ENCODE data around the gene WNT2B.

The WNT2B gene

DNA sequence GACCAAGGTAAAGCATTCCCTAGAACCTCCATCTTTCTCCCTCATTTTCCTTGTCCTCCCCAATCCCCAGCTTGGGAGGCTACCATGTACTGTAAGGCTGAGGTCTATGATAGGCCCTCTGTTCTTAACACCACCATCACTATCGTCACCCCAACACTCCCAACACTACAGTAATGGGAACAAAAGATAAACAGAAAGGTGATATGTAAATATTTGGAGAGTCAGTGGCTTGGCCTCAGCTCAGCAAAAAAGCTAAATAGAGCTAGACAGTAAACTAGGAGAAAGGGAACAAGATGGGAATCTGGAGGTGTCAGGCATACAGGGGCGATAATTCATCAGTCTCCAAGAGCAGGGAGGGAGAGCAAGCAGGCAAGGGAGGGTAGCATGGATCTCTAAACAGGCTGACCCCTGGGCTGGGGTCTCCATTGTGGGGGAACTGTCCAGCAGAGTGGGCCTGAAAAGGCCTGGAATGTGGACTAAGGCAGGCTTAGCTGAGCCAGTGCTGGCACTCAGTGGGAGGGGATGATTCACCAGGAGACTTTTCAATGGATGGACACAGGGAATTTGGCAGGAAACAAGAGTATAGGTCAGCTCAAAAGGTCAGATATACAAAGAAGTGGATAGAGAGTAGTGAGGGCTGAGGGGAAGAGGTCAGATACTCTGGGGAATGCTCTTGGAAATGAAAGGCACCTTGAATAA lies 6.7 kb downstream of the WNT2B start:
- DNase-seq (ENCODE audit: low read depth), result no peak
- H3K4me3 ChIP-seq (ENCODE audit: low read length), result no peak overlapping the region
- TF ChIP-seq, protein P1, sequence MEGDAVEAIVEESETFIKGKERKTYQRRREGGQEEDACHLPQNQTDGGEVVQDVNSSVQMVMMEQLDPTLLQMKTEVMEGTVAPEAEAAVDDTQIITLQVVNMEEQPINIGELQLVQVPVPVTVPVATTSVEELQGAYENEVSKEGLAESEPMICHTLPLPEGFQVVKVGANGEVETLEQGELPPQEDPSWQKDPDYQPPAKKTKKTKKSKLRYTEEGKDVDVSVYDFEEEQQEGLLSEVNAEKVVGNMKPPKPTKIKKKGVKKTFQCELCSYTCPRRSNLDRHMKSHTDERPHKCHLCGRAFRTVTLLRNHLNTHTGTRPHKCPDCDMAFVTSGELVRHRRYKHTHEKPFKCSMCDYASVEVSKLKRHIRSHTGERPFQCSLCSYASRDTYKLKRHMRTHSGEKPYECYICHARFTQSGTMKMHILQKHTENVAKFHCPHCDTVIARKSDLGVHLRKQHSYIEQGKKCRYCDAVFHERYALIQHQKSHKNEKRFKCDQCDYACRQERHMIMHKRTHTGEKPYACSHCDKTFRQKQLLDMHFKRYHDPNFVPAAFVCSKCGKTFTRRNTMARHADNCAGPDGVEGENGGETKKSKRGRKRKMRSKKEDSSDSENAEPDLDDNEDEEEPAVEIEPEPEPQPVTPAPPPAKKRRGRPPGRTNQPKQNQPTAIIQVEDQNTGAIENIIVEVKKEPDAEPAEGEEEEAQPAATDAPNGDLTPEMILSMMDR (IDR thresholded peaks at IDR 0.05; ENCODE audit: insufficient read depth, low read depth, low read length, missing control alignments), result no peak

DNA sequence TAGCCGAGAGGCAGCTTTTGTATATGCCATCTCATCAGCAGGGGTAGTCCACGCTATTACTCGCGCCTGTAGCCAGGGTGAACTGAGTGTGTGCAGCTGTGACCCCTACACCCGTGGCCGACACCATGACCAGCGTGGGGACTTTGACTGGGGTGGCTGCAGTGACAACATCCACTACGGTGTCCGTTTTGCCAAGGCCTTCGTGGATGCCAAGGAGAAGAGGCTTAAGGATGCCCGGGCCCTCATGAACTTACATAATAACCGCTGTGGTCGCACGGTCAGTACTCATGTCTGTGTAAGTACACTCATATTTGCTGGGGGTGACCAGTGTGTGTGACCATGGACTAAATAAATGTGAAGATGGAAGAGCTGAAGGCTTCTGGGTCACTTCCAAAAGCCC lies 7.4 kb downstream of the WNT2B start:
- no peak for DNase-seq (ENCODE audit: low read depth)
- no peak overlapping the region for H3K4me3 ChIP-seq (ENCODE audit: low read length)
- TF ChIP-seq, protein P1 (IDR thresholded peaks at IDR 0.05; ENCODE audit: insufficient read depth, low read depth, low read length, missing control alignments), result no peak

DNA sequence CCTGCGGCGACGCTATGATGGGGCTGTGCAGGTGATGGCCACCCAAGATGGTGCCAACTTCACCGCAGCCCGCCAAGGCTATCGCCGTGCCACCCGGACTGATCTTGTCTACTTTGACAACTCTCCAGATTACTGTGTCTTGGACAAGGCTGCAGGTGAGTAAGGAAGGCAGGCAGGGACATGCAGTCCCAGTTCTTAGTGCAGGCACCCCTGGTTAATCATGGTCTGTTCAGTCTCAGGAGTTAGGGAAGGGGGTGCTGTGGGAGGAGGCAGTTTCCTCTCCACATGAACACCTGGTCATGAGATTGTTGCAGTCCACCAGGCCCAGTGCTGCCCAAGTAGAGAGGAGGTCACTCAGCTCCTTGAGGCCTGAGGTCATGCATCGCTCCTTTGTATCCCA lies 8.5 kb downstream of the WNT2B start:
- TF ChIP-seq, protein P1 (IDR thresholded peaks at IDR 0.05; ENCODE audit: insufficient read depth, low read depth, low read length, missing control alignments), result no peak
- DNase-seq (ENCODE audit: low read depth), result peak; percentile 92
- no peak overlapping the region for H3K4me3 ChIP-seq (ENCODE audit: low read length)

DNA sequence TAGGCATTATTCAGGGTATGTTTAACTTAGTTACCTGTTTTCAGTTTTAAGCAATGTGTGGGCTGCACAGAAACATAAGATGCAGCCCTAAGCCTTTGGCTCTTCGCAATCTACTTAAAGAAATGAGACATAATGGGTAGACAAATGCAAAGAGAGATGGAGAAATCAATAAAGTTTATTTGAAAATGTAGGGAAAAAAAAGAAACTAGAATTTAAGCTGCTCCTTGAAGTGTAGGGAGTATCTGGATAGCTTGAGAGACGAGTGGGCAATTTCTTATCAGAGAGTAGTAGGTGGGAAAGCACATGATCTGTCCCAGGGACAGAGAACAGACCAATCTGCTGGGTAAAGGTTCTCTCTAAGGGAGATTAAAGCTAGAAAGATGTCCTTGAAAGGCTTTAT lies 8.9 kb downstream of the WNT2B start:
- no peak for DNase-seq (ENCODE audit: low read depth)
- TF ChIP-seq, protein P1 (IDR thresholded peaks at IDR 0.05; ENCODE audit: insufficient read depth, low read depth, low read length, missing control alignments), result no peak
- H3K4me3 ChIP-seq (ENCODE audit: low read length), result no peak overlapping the region

DNA sequence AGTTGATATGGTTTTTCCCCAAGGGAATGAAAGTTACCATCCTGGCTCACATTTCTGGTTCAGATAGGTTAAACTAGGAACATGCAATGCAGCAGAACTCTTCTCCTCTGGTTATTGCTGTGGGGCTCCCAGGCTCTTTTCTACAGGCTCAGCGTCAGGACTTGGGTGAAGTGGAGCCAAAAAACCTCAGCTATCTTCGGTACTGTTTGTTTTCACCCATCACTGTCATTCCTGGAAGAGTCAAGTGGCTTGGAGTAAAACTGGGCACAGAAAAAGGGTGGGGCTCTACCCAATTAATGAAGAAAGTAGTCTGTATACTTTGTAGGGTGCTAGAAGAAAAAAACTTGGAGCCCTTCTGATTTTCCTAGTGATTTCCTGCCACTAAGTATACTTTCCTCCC lies 9.4 kb downstream of the WNT2B start:
- TF ChIP-seq, protein P1 (IDR thresholded peaks at IDR 0.05; ENCODE audit: insufficient read depth, low read depth, low read length, missing control alignments), result no peak
- no peak for DNase-seq (ENCODE audit: low read depth)
- no peak overlapping the region for H3K4me3 ChIP-seq (ENCODE audit: low read length)

DNA sequence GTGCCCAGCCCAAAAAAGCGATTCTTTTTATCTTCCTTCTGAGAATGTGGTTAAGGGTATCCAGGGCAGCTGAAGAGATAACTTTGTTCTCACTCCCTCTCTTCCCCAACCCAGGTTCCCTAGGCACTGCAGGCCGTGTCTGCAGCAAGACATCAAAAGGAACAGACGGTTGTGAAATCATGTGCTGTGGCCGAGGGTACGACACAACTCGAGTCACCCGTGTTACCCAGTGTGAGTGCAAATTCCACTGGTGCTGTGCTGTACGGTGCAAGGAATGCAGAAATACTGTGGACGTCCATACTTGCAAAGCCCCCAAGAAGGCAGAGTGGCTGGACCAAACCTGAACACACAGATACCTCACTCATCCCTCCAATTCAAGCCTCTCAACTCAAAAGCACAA lies 11.4 kb downstream of the WNT2B start:
- no peak for DNase-seq (ENCODE audit: low read depth)
- TF ChIP-seq, protein P1 (IDR thresholded peaks at IDR 0.05; ENCODE audit: insufficient read depth, low read depth, low read length, missing control alignments), result no peak
- H3K4me3 ChIP-seq (ENCODE audit: low read length), result no peak overlapping the region

DNA sequence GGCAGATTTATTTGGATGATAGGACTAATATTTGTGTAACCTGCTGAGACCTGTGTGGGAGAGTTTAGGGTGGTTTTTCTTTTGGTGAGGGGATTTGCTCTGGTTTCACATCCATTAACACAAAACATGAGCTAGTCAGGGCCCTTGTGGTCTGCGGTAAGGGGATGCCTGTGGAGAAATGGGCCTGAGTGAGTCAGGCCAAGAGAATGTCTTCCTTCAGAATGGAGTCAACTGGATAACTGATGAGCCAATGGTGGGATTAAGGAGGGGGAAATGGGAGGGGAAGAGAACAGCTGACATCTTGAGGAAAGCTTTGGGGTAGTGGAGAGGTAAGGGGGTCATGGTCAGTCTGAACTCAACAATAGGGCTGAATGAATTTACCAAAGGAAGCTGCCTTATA lies 13.9 kb downstream of the WNT2B start:
- TF ChIP-seq, protein P1 (IDR thresholded peaks at IDR 0.05; ENCODE audit: insufficient read depth, low read depth, low read length, missing control alignments), result no peak
- H3K4me3 ChIP-seq (ENCODE audit: low read length), result no peak overlapping the region
- DNase-seq (ENCODE audit: low read depth), result peak; percentile 81
